Measurements from ENCODE around the gene KIF21A. TPM values are rescaled to one million over a fixed set of nuclear protein-coding genes. Genes with fewer than 3 reads are reported as not detected.

The KIF21A gene
- total RNA-seq, 1 experiment from 2014 or later, result 29.1 TPM

- Histone ChIP-seq H3K4me1 (ENCODE audit: control insufficient read depth in 1 of 2, insufficient read depth in 2 of 2, low read length in 2 of 2) (no peaks in the 10 kb centered on the region), H3K4me3 (replicated peaks in 1 of 2; ENCODE audit: low read depth in 1 of 2, low read length in 2 of 2) (no peak overlapping the region), H3K9me2 (ENCODE audit: insufficient read depth) (no peaks in the 10 kb centered on the region; the same call in 1 of the 2 replicates), H3K9ac (ENCODE audit: low read length) (no peak overlapping the region), H3K9me3 (ENCODE audit: control insufficient read depth in 1 of 2, insufficient read depth in 1 of 2, low read depth in 1 of 2, low read length in 2 of 2) (no peaks in the 10 kb centered on the region), H3K36me3 (ENCODE audit: control insufficient read depth in 1 of 2, insufficient read depth in 2 of 2, low read length in 2 of 2) (no peaks in the 10 kb centered on the region), H2AFZ (ENCODE audit: low read depth, low read length, poor library complexity, severe bottlenecking) (no peak overlapping the region), H3K79me2 (ENCODE audit: insufficient read depth, low read length) (peaks cover 29% of the 10 kb centered on the region), H4K20me1 (ENCODE audit: insufficient read depth) (no peaks in the 10 kb centered on the region), H3K4me2 (ENCODE audit: low read length) (no peak overlapping the region), H3K27me3 (ENCODE audit: insufficient read depth, low read length) (no peaks in the 10 kb centered on the region), H3K27ac (ENCODE audit: low read depth, low read length) (no peak overlapping the region)
- RAD21 ChIA-PET (ENCODE audit: low non-redundant PET in 1 of 2, low total read pairs in 2 of 2, uncharacterized antibody in 2 of 2, unreplicated experiment in 2 of 2), result no interaction called here
- POLR2A ChIA-PET, result no interaction called here
- intact Hi-C loops (cut with micrococcal nuclease), result no loop called here
- no peak for TF ChIP-seq POLR2A (IDR thresholded peaks at IDR 0.05; ENCODE audit: borderline replicate concordance, extremely low read depth, insufficient read depth, insufficient read length)
- CTCF ChIA-PET, result no interaction called here
- no peak for ATAC-seq
- no TSS peak for BruUV-seq (replicated peaks)
- DNase-seq (ENCODE audit: low read depth, low spot score), result no peak
Observed at GRCh38 chr12:39420043-39420442, 22.9 kb downstream of the KIF21A start.

GRCh38 chr12:39419471-39419870 is 23.4 kb downstream of the KIF21A start:
- RAD21 ChIA-PET (ENCODE audit: low non-redundant PET in 1 of 2, low total read pairs in 2 of 2, uncharacterized antibody in 2 of 2, unreplicated experiment in 2 of 2), result no interaction called here
- H3K79me2 ChIP-seq (ENCODE audit: insufficient read depth, low read length), result peaks cover 25% of the 10 kb centered on the region
- intact Hi-C loops (cut with micrococcal nuclease), result no loop called here
- H2AFZ ChIP-seq (ENCODE audit: low read depth, low read length, poor library complexity, severe bottlenecking), result no peak overlapping the region
- H3K4me2 ChIP-seq (ENCODE audit: low read length), result no peak overlapping the region
- no TSS peak for BruUV-seq (replicated peaks)
- TF ChIP-seq ZNF274 (IDR thresholded peaks at IDR 0.05; ENCODE audit: low read depth, low read length), result no peak
- no peaks in the 10 kb centered on the region for H3K9me3 ChIP-seq (ENCODE audit: control insufficient read depth in 1 of 2, insufficient read depth in 1 of 2, low read depth in 1 of 2, low read length in 2 of 2)
- no peak overlapping the region for H3K4me3 ChIP-seq (replicated peaks in 1 of 2; ENCODE audit: low read depth in 1 of 2, low read length in 2 of 2)
- no peak overlapping the region for H3K27ac ChIP-seq (ENCODE audit: low read depth, low read length)
- H3K9me2 ChIP-seq (ENCODE audit: insufficient read depth), result no peaks in the 10 kb centered on the region; the same call in 1 of the 2 replicates
- no peaks in the 10 kb centered on the region for H3K36me3 ChIP-seq (ENCODE audit: control insufficient read depth in 1 of 2, insufficient read depth in 2 of 2, low read length in 2 of 2)
- H4K20me1 ChIP-seq (ENCODE audit: insufficient read depth), result no peaks in the 10 kb centered on the region
- no peaks in the 10 kb centered on the region for H3K27me3 ChIP-seq (ENCODE audit: insufficient read depth, low read length)
- no peak overlapping the region for H3K9ac ChIP-seq (ENCODE audit: low read length)
- CTCF ChIA-PET, result no interaction called here
- ATAC-seq, result no peak
- no peak for DNase-seq (ENCODE audit: low read depth, low spot score)
- POLR2A ChIA-PET, result no interaction called here
- H3K4me1 ChIP-seq (ENCODE audit: control insufficient read depth in 1 of 2, insufficient read depth in 2 of 2, low read length in 2 of 2), result no peaks in the 10 kb centered on the region

- ATAC-seq, result no peak
- no peak overlapping the region for H3K9ac ChIP-seq (ENCODE audit: low read length)
- no peaks in the 10 kb centered on the region for H4K20me1 ChIP-seq (ENCODE audit: insufficient read depth)
- intact Hi-C loops (cut with micrococcal nuclease), result no loop called here
- H3K4me3 ChIP-seq (replicated peaks in 1 of 2; ENCODE audit: low read depth in 1 of 2, low read length in 2 of 2), result no peak overlapping the region
- TF ChIP-seq SIN3A (IDR thresholded peaks at IDR 0.05; ENCODE audit: low read depth), result no peak
- TF ChIP-seq, protein P1, sequence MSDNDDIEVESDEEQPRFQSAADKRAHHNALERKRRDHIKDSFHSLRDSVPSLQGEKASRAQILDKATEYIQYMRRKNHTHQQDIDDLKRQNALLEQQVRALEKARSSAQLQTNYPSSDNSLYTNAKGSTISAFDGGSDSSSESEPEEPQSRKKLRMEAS (IDR thresholded peaks at IDR 0.05), result no peak
- no peak for TF ChIP-seq YY1 (IDR thresholded peaks at IDR 0.05; ENCODE audit: extremely low read depth, insufficient replicate concordance, low read depth, low read length)
- TF ChIP-seq JUND (IDR thresholded peaks at IDR 0.05), result no peak
- no peak for TF ChIP-seq ELF1 (IDR thresholded peaks at IDR 0.05; ENCODE audit: borderline replicate concordance, low read depth)
- no peak for TF ChIP-seq POLR2A (IDR thresholded peaks at IDR 0.05; ENCODE audit: borderline replicate concordance, extremely low read depth, insufficient read depth, insufficient read length)
- no peak for TF ChIP-seq FOSL1 (IDR thresholded peaks at IDR 0.05; ENCODE audit: low read depth)
- no peak for TF ChIP-seq CBX3 (IDR thresholded peaks at IDR 0.05; ENCODE audit: low read depth)
- no peak for TF ChIP-seq RAD21 (IDR thresholded peaks at IDR 0.05; ENCODE audit: low read depth)
- ChIA-PET RAD21 (ENCODE audit: low non-redundant PET in 1 of 2, low total read pairs in 2 of 2, uncharacterized antibody in 2 of 2, unreplicated experiment in 2 of 2) (no interaction called here), CTCF (no interaction called here), POLR2A (no interaction called here)
- H3K9me3 ChIP-seq (ENCODE audit: control insufficient read depth in 1 of 2, insufficient read depth in 1 of 2, low read depth in 1 of 2, low read length in 2 of 2), result no peaks in the 10 kb centered on the region
- no peak overlapping the region for H3K27ac ChIP-seq (ENCODE audit: low read depth, low read length)
- H3K27me3 ChIP-seq (ENCODE audit: insufficient read depth, low read length), result no peaks in the 10 kb centered on the region
- DNase-seq (ENCODE audit: low read depth, low spot score), result no peak
- peaks cover 22% of the 10 kb centered on the region for H3K79me2 ChIP-seq (ENCODE audit: insufficient read depth, low read length)
- no peaks in the 10 kb centered on the region for H3K36me3 ChIP-seq (ENCODE audit: control insufficient read depth in 1 of 2, insufficient read depth in 2 of 2, low read length in 2 of 2)
- BruUV-seq (replicated peaks), result no TSS peak
- H3K9me2 ChIP-seq (ENCODE audit: insufficient read depth), result no peaks in the 10 kb centered on the region; the same call in 1 of the 2 replicates
- H3K4me1 ChIP-seq (ENCODE audit: control insufficient read depth in 1 of 2, insufficient read depth in 2 of 2, low read length in 2 of 2), result no peaks in the 10 kb centered on the region
- no peak overlapping the region for H3K4me2 ChIP-seq (ENCODE audit: low read length)
- H2AFZ ChIP-seq (ENCODE audit: low read depth, low read length, poor library complexity, severe bottlenecking), result no peak overlapping the region
Observed at GRCh38 chr12:39417916-39418315, 25.0 kb downstream of the KIF21A start.

Measured in HCT116 (cell line).